Karpas-422 (cell line): ENCODE data around the gene IRF4. TPM values are rescaled to one million over a fixed set of nuclear protein-coding genes. Genes with fewer than 3 reads are reported as not detected.

Experiments used
- DNase-seq: peaks from one replicate; pipeline ENCODE4 v3.0.0-alpha.2; 2015
- H2AFZ ChIP-seq: fragments of 200-600 bp; sonication (generic); 2 replicates; pipeline ENCODE4 v1.6.1; 2014; ENCODE audit warnings: antibody characterized with exemption, low read length, mixed read lengths
- H3K27ac ChIP-seq: fragments of 200-600 bp; sonication (generic); 2 replicates; pipeline ENCODE4 v1.5.1; 2014; ENCODE audit warnings: mild to moderate bottlenecking, low read length, moderate library complexity
- H3K27me3 ChIP-seq: fragments of 200-600 bp; sonication (generic); 2 replicates; pipeline ENCODE4 v1.6.1; 2014; ENCODE audit warnings: low read length, mixed read lengths
- H3K36me3 ChIP-seq: fragments of 200-600 bp; sonication (generic); 2 replicates; pipeline ENCODE4 v1.6.1; 2014; ENCODE audit warnings: low read length, mixed read lengths; ENCODE audit not compliant: insufficient read depth
- H3K4me1 ChIP-seq: fragments of 200-600 bp; sonication (generic); 2 replicates; pipeline ENCODE4 v1.6.1; 2014; ENCODE audit warnings: mild to moderate bottlenecking, low read length, mixed read lengths
- H3K4me2 ChIP-seq: fragments of 200-600 bp; sonication (generic); 2 replicates; pipeline ENCODE4 v1.6.1; 2014; ENCODE audit warnings: low read length, low read depth, mild to moderate bottlenecking; ENCODE audit not compliant: poor library complexity, severe bottlenecking
- H3K4me3 ChIP-seq: fragments of 200-600 bp; sonication (generic); 2 replicates; pipeline ENCODE4 v1.5.1; 2014; ENCODE audit warnings: mild to moderate bottlenecking, antibody characterized with exemption, low read length, mixed read lengths
- H3K79me2 ChIP-seq: fragments of 200-600 bp; sonication (generic); 2 replicates; pipeline ENCODE4 v1.6.1; 2014; ENCODE audit warnings: mild to moderate bottlenecking, low read length, mixed read lengths
- H3K9ac ChIP-seq: fragments of 200-600 bp; sonication (generic); 2 replicates; pipeline ENCODE4 v1.6.0; 2014; ENCODE audit warnings: low read length
- H3K9me2 ChIP-seq: fragments of 200-600 bp; sonication (generic), shearing (Covaris generic); replicated peaks from 2 replicates; pipeline ENCODE4 v1.6.0; 2014; ENCODE audit warnings: mild to moderate bottlenecking, low read length, moderate library complexity; ENCODE audit not compliant: insufficient read depth
- H3K9me3 ChIP-seq: fragments of 300-700, 200-600 bp; sonication (generic); 2 replicates; pipeline ENCODE4 v1.6.1; 2014; ENCODE audit warnings: low read length, mixed read lengths
- H4K20me1 ChIP-seq: fragments of 200-600 bp; sonication (generic); 2 replicates; pipeline ENCODE4 v1.6.1; 2014; ENCODE audit warnings: mild to moderate bottlenecking, antibody characterized with exemption, low read length, low read depth; ENCODE audit not compliant: insufficient read depth
- total RNA-seq: library from RNA; depleted of rRNA; stranded (reverse); fragments of >200 nt; shearing (Covaris generic); gene quantifications from 2 replicates; pipeline ENCODE4 v1.2.3, GENCODE V29; 2014; ENCODE audit warnings: low replicate concordance

The IRF4 gene
- total RNA-seq, 1 experiment from 2014 or later = not detected

DNA sequence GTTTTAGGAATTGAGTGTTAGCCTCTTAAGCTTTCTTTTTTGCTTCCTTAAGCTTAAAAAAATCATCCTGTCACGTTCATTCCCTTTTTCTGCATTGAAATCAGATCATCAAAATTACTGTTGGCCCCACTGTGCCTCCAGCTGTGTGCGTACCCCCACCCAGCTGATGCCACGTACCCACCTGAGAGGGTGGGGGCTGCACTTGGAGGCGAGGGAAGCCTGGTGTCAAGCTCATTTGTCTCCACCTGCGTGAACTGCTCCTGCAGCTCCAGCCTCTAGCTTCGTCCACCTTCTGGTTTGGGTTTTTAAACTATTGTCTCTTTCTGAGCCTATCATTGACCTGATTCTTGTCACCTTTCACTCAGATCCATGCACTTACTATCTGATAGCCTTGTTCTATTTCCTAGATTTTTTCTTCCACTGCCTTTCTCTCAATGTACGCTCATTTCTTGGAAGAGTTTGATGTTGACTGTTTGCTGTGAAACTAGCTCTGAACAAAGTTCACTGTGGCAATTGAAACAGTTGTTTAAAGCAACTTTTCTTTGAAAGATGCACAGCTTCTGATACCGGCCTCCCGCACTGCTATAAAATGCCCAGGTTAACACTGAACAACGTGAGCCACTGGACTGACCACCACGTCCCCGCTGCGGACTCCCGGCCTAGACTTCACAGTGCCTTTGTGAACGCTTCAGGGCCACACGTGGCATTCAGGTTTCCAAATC, 30.0 kb upstream of the IRF4 start:
- no peaks in the 10 kb centered on the region for H3K4me1 ChIP-seq

DNA sequence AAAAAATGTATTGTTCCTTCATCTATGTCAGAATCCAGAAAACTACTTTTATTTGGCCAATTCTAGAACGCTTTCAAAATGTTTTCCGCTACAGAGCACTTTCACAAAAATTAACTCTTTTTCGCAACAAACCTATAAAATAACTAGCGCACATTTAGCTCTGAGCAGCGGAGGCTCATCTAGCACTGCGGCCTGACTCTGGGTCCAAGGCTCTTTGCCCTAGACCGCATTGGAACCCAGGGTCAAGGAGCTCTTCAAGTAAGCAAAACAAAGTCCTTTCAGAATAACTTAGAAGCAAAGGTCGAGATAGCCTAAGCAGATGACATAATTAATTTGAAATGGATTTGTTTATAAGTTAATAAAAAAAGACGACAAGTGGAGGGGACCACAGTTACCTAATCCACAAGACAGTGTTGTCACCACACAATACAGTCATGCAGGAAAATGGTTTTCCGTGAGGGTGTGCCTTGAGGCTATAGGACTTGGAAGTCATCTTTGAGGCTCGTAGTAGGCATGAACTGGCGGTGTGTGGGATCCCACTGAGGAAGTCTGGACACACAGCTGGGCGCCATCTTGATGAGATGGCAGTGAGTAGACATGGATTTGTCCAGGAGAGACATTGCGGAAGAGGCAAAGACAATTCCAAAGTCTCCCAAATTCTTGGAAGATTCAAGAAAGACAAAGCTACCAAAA, 29.2 kb upstream of the IRF4 start:
- no peaks in the 10 kb centered on the region for H3K9me2 ChIP-seq
- no peaks in the 10 kb centered on the region for H3K4me1 ChIP-seq
- H3K9ac ChIP-seq = no peak overlapping the region
- H3K9me3 ChIP-seq = 0 out of 2 replicates have a peak, but pooled peaks cover 4% of the 10 kb centered on the region
- no peak for DNase-seq
- no peaks in the 10 kb centered on the region; the same call in 1 of the 2 replicates for H3K27me3 ChIP-seq
- no peak overlapping the region for H3K4me3 ChIP-seq
- no peaks in the 10 kb centered on the region for H3K36me3 ChIP-seq
- no peaks in the 10 kb centered on the region for H3K79me2 ChIP-seq
- H3K27ac ChIP-seq = no peak overlapping the region
- no peak overlapping the region for H2AFZ ChIP-seq
- no peak overlapping the region for H3K4me2 ChIP-seq
- H4K20me1 ChIP-seq = no peaks in the 10 kb centered on the region

More for the DNA sequence above, 30.0 kb upstream of the IRF4 start:
- H2AFZ ChIP-seq = no peak overlapping the region
- H3K79me2 ChIP-seq = no peaks in the 10 kb centered on the region
- no peaks in the 10 kb centered on the region for H3K36me3 ChIP-seq
- H3K4me3 ChIP-seq = no peak overlapping the region
- H3K9me3 ChIP-seq = 0 out of 2 replicates have a peak, but pooled peaks cover 4% of the 10 kb centered on the region
- no peak for DNase-seq
- H4K20me1 ChIP-seq = no peaks in the 10 kb centered on the region
- H3K27ac ChIP-seq = no peak overlapping the region
- H3K9me2 ChIP-seq = no peaks in the 10 kb centered on the region
- no peak overlapping the region for H3K4me2 ChIP-seq
- H3K9ac ChIP-seq = no peak overlapping the region
- H3K27me3 ChIP-seq = no peaks in the 10 kb centered on the region

DNA sequence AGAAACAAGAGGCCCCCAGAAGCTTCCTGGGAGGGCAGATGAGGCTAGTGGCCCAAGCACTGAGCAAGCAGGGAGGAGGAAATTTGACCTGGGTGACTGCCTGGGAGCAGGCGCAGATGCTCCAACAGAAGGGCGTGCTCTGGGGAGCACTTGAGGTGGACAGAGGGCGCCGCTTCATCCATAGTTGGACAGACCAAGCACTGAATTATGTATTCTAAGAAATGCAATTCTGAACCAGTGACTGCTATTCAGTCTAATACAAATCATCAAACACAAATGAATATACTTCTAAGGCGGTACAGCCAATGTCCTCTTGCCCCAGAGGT, 28.7 kb upstream of the IRF4 start:
- H3K9me2 ChIP-seq = no peaks in the 10 kb centered on the region
- no peaks in the 10 kb centered on the region for H3K4me1 ChIP-seq
- H3K36me3 ChIP-seq = no peaks in the 10 kb centered on the region
- H3K27ac ChIP-seq = no peak overlapping the region
- no peaks in the 10 kb centered on the region for H4K20me1 ChIP-seq
- H3K9me3 ChIP-seq = 0 out of 2 replicates have a peak, but pooled peaks cover 4% of the 10 kb centered on the region
- no peaks in the 10 kb centered on the region; the same call in 1 of the 2 replicates for H3K27me3 ChIP-seq
- H3K4me3 ChIP-seq = no peak overlapping the region
- no peak overlapping the region for H3K4me2 ChIP-seq
- no peak for DNase-seq
- H3K79me2 ChIP-seq = no peaks in the 10 kb centered on the region
- H2AFZ ChIP-seq = no peak overlapping the region
- no peak overlapping the region for H3K9ac ChIP-seq

DNA sequence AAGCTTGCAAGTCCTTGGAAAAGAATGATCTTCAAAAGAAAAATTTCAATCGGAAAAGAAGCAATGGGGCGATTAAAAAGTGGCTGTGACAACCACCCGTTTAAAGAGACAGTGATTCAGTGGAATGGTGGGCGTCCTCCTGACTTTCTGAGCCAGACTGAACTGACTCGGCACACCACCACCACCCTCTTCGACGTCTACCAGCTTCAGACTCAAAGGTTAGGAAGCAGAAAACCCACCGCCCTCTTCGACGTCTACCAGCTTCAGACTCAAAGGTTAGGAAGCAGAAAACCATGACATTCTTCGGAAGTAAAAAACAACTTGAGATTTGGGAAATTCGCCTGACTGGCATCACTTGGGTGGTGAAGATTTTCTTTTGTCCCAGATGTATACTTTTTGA, 28.3 kb upstream of the IRF4 start:
- Histone ChIP-seq H3K9me3 (0 out of 2 replicates have a peak, but pooled peaks cover 4% of the 10 kb centered on the region), H4K20me1 (no peaks in the 10 kb centered on the region), H2AFZ (no peak overlapping the region), H3K9me2 (no peaks in the 10 kb centered on the region), H3K27me3 (no peaks in the 10 kb centered on the region; the same call in 1 of the 2 replicates), H3K4me3 (no peak overlapping the region), H3K36me3 (no peaks in the 10 kb centered on the region), H3K4me2 (no peak overlapping the region), H3K27ac (no peak overlapping the region), H3K9ac (no peak overlapping the region), H3K4me1 (no peaks in the 10 kb centered on the region), H3K79me2 (no peaks in the 10 kb centered on the region)
- DNase-seq = no peak

DNA sequence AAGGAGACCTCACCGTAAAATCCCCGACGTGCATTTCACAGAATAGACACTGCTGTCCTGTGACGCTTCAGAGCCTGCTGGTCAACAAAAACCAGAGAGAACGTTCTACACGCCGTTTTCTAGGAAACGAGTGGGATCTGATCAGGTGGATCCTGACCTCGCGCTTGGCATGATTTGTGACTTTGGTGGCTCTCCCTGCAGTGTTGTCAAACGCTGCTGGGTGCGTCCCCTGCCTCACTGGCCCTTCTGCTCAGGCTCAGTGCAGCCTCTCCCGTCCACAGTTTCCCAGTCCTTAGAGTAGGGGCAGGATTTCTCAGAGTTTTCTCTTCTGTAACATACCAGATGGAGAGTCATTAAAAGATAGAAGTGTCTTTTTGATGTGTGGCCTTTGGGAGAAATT, 27.6 kb upstream of the IRF4 start:
- DNase-seq = no peak
- Histone ChIP-seq H3K9me2 (no peaks in the 10 kb centered on the region), H3K27ac (no peak overlapping the region), H3K9me3 (peaks cover 4% of the 10 kb centered on the region; the same call in 1 of the 2 replicates), H2AFZ (no peak overlapping the region), H3K27me3 (no peaks in the 10 kb centered on the region; the same call in 1 of the 2 replicates), H3K36me3 (no peaks in the 10 kb centered on the region), H3K4me3 (no peak overlapping the region), H3K9ac (no peak overlapping the region), H4K20me1 (no peaks in the 10 kb centered on the region), H3K4me1 (no peaks in the 10 kb centered on the region), H3K79me2 (no peaks in the 10 kb centered on the region), H3K4me2 (no peak overlapping the region)

DNA sequence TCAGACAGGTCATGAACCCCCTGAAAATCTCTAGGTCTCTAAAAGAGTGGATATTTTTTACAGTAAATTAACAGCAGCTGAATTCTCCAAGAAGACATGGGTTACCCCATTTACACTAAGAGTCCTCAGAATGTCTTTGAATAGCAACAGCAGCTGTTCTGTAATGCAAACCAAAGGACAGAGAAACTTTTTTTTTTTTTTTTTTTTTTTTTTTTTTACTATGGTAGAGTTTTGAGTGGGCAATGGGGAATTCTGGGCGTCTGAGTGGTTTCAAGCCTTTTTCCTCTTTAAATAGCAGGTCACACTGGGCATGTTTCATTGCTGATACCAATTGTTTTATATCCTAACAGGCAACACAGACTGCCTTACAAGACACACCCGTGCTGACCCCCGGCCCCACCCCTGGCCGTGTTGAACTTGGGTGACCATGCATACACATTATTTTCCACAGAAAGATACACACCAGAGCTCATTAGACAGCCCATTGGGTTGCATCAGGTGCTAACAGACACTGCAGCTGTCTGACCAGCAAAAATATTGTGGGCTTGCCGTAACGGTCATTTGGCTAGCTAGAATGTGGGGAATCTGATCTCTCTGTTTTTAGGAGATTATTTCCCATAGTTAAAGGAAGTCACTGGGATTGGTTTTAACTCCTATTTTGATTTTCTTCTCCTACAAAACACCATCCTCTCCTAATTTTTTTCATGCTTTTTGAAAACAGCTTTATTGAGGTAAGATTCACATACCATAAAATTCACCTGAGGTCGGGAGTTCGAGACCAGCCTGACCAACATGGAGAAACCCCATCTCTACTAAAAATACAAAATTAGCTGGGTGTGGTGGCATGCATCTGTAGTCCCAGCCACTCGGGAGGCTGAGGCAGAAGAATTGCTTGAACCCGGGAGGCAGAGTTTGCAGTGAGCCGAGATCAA, 26.7 kb upstream of the IRF4 start:
- no peak overlapping the region for H3K27ac ChIP-seq
- no peak overlapping the region for H3K4me2 ChIP-seq
- no peaks in the 10 kb centered on the region; the same call in 1 of the 2 replicates for H3K27me3 ChIP-seq

DNA sequence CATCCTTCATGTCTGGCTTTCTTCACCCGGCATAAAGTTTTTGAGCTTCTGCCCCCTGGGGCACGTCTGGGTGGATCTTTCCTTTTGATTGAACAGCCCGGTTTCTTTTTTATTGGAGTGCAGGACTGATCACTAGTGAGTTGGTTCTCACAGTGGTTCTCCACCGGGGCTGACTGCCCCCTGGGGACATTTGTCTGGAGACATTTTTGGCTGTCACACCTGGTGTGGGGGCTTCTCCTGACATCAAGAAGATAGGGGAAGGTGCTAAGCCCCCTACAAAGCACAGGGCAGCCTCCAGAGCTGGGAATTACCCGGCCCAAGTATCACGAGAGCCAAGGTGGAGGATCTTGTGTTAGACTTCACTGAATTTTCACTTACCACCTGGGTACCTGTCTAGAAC, 25.7 kb upstream of the IRF4 start:
- Histone ChIP-seq H3K4me1 (no peaks in the 10 kb centered on the region), H3K27ac (no peak overlapping the region), H3K9ac (no peak overlapping the region), H4K20me1 (no peaks in the 10 kb centered on the region), H3K9me2 (no peaks in the 10 kb centered on the region), H3K27me3 (no peaks in the 10 kb centered on the region; the same call in 1 of the 2 replicates), H3K79me2 (no peaks in the 10 kb centered on the region), H3K36me3 (no peaks in the 10 kb centered on the region), H2AFZ (no peak overlapping the region), H3K4me2 (no peak overlapping the region), H3K9me3 (peaks cover 7% of the 10 kb centered on the region), H3K4me3 (no peak overlapping the region)
- no peak for DNase-seq

More for the DNA sequence above, 26.7 kb upstream of the IRF4 start:
- Histone ChIP-seq H3K9ac (no peak overlapping the region), H3K9me2 (no peaks in the 10 kb centered on the region), H3K36me3 (no peaks in the 10 kb centered on the region), H3K9me3 (peaks cover 7% of the 10 kb centered on the region), H3K4me1 (no peaks in the 10 kb centered on the region), H3K79me2 (no peaks in the 10 kb centered on the region), H4K20me1 (no peaks in the 10 kb centered on the region), H3K4me3 (no peak overlapping the region), H2AFZ (no peak overlapping the region)
- DNase-seq = no peak
